MM.1S (cell line): ENCODE data around the gene CD93.

Source experiments
- DNase-seq: peaks from one replicate; pipeline ENCODE4 v3.0.0-alpha.2; 2015
- H2AFZ ChIP-seq: fragments of 300-600 bp; sonication (generic); 2 replicates; pipeline ENCODE4 v1.6.0; 2016; ENCODE audit warnings: antibody characterized with exemption, low read length
- H3F3A ChIP-seq: fragments of 300-600 bp; sonication (generic); 2 replicates; pipeline ENCODE4 v1.6.1; 2016; ENCODE audit warnings: mild to moderate bottlenecking, antibody characterized with exemption, low read length, moderate library complexity, mixed read lengths; ENCODE audit not compliant: insufficient read depth
- H3K27ac ChIP-seq: fragments of 300-600 bp; sonication (generic); 2 replicates; pipeline ENCODE4 v1.5.1; 2016; ENCODE audit warnings: mild to moderate bottlenecking, low read length
- H3K27me3 ChIP-seq: fragments of 300-600 bp; sonication (generic); replicated peaks from 2 replicates; pipeline ENCODE4 v1.6.0; 2016; ENCODE audit warnings: low read length; ENCODE audit not compliant: insufficient read depth
- H3K36me3 ChIP-seq: fragments of 300-600 bp; sonication (generic); replicated peaks from 2 replicates; pipeline ENCODE4 v1.6.1; 2016; ENCODE audit warnings: mild to moderate bottlenecking, low read length, mixed read lengths; ENCODE audit not compliant: insufficient read depth
- H3K4me1 ChIP-seq: fragments of 300-600 bp; sonication (generic); 2 replicates; pipeline ENCODE4 v1.6.1; 2016; ENCODE audit warnings: low read length, mixed read lengths
- H3K4me2 ChIP-seq: fragments of 300-600 bp; sonication (generic); 2 replicates; pipeline ENCODE4 v1.6.0; 2016; ENCODE audit warnings: low read depth, low read length
- H3K4me3 ChIP-seq: fragments of 300-600 bp; sonication (generic); 2 replicates; pipeline ENCODE4 v1.5.1; 2016; ENCODE audit warnings: low read length, mixed read lengths
- H3K79me2 ChIP-seq: fragments of 300-600 bp; sonication (generic); 2 replicates; pipeline ENCODE4 v1.6.1; 2016; ENCODE audit warnings: mixed run types, low read length, mixed read lengths
- H3K9ac ChIP-seq: fragments of 300-600 bp; sonication (generic); 2 replicates; pipeline ENCODE4 v1.6.1; 2016; ENCODE audit warnings: low read length, mixed read lengths
- H3K9me2 ChIP-seq: fragments of 300-600 bp; sonication (generic); replicated peaks from 2 replicates; pipeline ENCODE4 v1.6.1; 2016; ENCODE audit warnings: mild to moderate bottlenecking, low read length, mixed read lengths; ENCODE audit not compliant: insufficient read depth
- H3K9me3 ChIP-seq: fragments of 300-600 bp; sonication (generic); replicated peaks from 2 replicates; pipeline ENCODE4 v1.6.1; 2016; ENCODE audit warnings: mild to moderate bottlenecking, low read length, mixed read lengths; ENCODE audit not compliant: insufficient read depth
- H4K20me1 ChIP-seq: fragments of 300-600 bp; sonication (generic); 2 replicates; pipeline ENCODE4 v1.6.1; 2016; ENCODE audit warnings: mild to moderate bottlenecking, low read length, moderate library complexity, mixed read lengths; ENCODE audit not compliant: insufficient read depth
- CTCF ChIP-seq: fragments of 300-600 bp; sonication (generic); IDR thresholded peaks from 2 replicates; pipeline ENCODE4 v1.5.1; 2016; ENCODE audit warnings: antibody characterized with exemption, low read length, mixed read lengths
- EZH2 ChIP-seq: fragments of 300-600 bp; sonication (generic); optimal IDR thresholded peaks from 2 replicates; pipeline ENCODE3; 2017; ENCODE audit warnings: low read depth, mild to moderate bottlenecking, antibody characterized with exemption, low read length, mixed read lengths
- EZH2phosphoT487 ChIP-seq: fragments of 300-600 bp; sonication (generic); IDR thresholded peaks from 2 replicates; pipeline ENCODE4 v1.6.1; 2018; ENCODE audit warnings: antibody characterized with exemption, low read length

Gene CD93

DNA sequence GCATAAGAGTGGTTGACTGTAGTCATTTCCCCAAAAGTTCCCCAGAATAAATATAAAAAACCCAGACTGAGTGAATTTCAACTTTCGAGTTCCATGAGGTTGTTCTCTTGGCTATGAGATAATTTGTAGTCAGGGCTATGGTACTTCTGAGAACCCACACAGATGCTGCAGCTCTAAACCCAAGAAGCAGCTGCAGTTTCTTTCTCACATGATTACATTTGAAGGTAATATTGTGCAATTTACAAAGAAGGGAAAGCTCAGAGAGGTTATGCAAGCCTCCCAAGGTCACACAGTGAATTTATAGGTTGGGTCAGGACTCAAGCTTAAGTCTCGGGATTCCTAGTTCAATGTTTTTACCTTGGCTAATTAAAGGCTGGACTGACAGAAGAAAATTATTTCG lies 29.7 kb upstream of the CD93 start:
- H3K4me3 ChIP-seq, result no peak overlapping the region
- no peak for DNase-seq
- no peak overlapping the region for H2AFZ ChIP-seq
- H3K4me2 ChIP-seq, result no peak overlapping the region
- no peaks in the 10 kb centered on the region for H3K9me2 ChIP-seq
- H3K9me3 ChIP-seq, result no peaks in the 10 kb centered on the region
- no peaks in the 10 kb centered on the region for H3K27me3 ChIP-seq
- H3K36me3 ChIP-seq, result no peaks in the 10 kb centered on the region
- no peak overlapping the region for H3K9ac ChIP-seq
- no peaks in the 10 kb centered on the region for H4K20me1 ChIP-seq
- H3F3A ChIP-seq, result no peaks in the 10 kb centered on the region
- no peaks in the 10 kb centered on the region for H3K79me2 ChIP-seq
- no peaks in the 10 kb centered on the region for H3K4me1 ChIP-seq
- no peak overlapping the region for H3K27ac ChIP-seq
- TF ChIP-seq CTCF, result no peak
- no peak for TF ChIP-seq EZH2phosphoT487
- TF ChIP-seq EZH2, result no peak

- Histone ChIP-seq H3K4me3 (no peak overlapping the region), H3K27me3 (no peaks in the 10 kb centered on the region), H3K79me2 (no peaks in the 10 kb centered on the region), H3K9ac (no peak overlapping the region), H3K36me3 (no peaks in the 10 kb centered on the region), H3F3A (no peaks in the 10 kb centered on the region), H3K27ac (no peak overlapping the region), H3K9me2 (no peaks in the 10 kb centered on the region), H4K20me1 (no peaks in the 10 kb centered on the region), H2AFZ (no peak overlapping the region), H3K9me3 (no peaks in the 10 kb centered on the region), H3K4me2 (no peak overlapping the region), H3K4me1 (no peaks in the 10 kb centered on the region)
- no peak for DNase-seq
- TF ChIP-seq CTCF (no peak), EZH2phosphoT487 (no peak)
Measured at GRCh38 chr20:23114448-23115082, 28.4 kb upstream of the CD93 start.

- H3K4me1 ChIP-seq, result no peaks in the 10 kb centered on the region
- H4K20me1 ChIP-seq, result no peaks in the 10 kb centered on the region
- H3K79me2 ChIP-seq, result no peaks in the 10 kb centered on the region
- H3K9me3 ChIP-seq, result no peaks in the 10 kb centered on the region
- no peak overlapping the region for H3K9ac ChIP-seq
- no peaks in the 10 kb centered on the region for H3F3A ChIP-seq
- no peak overlapping the region for H3K4me2 ChIP-seq
- no peaks in the 10 kb centered on the region for H3K36me3 ChIP-seq
- no peaks in the 10 kb centered on the region for H3K9me2 ChIP-seq
- no peak for DNase-seq
- H3K27me3 ChIP-seq, result no peaks in the 10 kb centered on the region
- no peak overlapping the region for H3K27ac ChIP-seq
- no peak overlapping the region for H3K4me3 ChIP-seq
- no peak overlapping the region for H2AFZ ChIP-seq
- TF ChIP-seq CTCF (no peak), EZH2phosphoT487 (no peak), EZH2 (no peak)
Measured at GRCh38 chr20:23114018-23114417, 27.9 kb upstream of the CD93 start.
